Measurements from ENCODE around the gene ETS1. TPM values are rescaled to one million over a fixed set of nuclear protein-coding genes. Genes with fewer than 3 reads are reported as not detected.

Gene ETS1
- total RNA-seq, 1 donor from 2014 or later: 0.54 TPM

DNA sequence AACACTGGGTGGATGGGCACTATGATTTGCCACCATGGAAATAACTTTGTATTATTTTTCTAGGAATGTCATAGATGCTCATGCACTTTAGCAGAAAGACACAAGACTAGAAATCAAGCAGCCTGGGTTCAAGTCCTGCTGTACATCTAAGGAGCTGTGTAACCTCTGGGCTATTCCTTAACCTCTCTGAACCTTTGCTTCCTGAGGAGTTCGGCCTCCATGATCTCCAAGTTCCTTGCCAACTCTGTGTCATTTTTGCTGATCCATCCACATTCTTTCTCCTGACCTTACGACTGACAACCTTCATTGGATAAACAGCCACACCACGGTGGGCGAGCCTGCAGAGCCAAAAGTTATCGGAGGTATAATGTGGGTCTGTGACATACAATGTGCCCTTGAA is 24.1 kb downstream of the ETS1 start:
- peaks cover 4% of the 10 kb centered on the region for H3K4me1 ChIP-seq
- TF ChIP-seq EZH2 (IDR thresholded peaks at IDR 0.05) (no peak), EZH2phosphoT487 (IDR thresholded peaks at IDR 0.05) (no peak), CTCF (IDR thresholded peaks at IDR 0.05) (no peak)
- no peak for DNase-seq (ENCODE audit: low spot score)
- Mint-ChIP-seq H3K27me3 (ENCODE audit: insufficient read depth, low read depth) (peaks cover 5% of the 10 kb centered on the region), H3K36me3 (no peaks in the 10 kb centered on the region), H3K4me1 (peaks cover 5% of the 10 kb centered on the region), H3K9me3 (no peaks in the 10 kb centered on the region), H3K4me3 (no peak overlapping the region), H3K27ac (no peak overlapping the region)
- H3K36me3 ChIP-seq: no peaks in the 10 kb centered on the region
- H4K20me1 ChIP-seq (ENCODE audit: low read depth): no peaks in the 10 kb centered on the region
- H3K27ac ChIP-seq: no peak overlapping the region
- no peak overlapping the region for H3K4me3 ChIP-seq
- no peak overlapping the region for H2AFZ ChIP-seq (replicated peaks)
- H3K27me3 ChIP-seq: no peaks in the 10 kb centered on the region
- no peaks in the 10 kb centered on the region for H3K9me3 ChIP-seq (ENCODE audit: low read depth)
- H3K9ac ChIP-seq: no peak overlapping the region
- no peaks in the 10 kb centered on the region for H3K79me2 ChIP-seq (ENCODE audit: low read depth)
- no peak overlapping the region for H3K4me2 ChIP-seq
- no peaks in the 10 kb centered on the region for H3F3A ChIP-seq (ENCODE audit: low read depth)

DNA sequence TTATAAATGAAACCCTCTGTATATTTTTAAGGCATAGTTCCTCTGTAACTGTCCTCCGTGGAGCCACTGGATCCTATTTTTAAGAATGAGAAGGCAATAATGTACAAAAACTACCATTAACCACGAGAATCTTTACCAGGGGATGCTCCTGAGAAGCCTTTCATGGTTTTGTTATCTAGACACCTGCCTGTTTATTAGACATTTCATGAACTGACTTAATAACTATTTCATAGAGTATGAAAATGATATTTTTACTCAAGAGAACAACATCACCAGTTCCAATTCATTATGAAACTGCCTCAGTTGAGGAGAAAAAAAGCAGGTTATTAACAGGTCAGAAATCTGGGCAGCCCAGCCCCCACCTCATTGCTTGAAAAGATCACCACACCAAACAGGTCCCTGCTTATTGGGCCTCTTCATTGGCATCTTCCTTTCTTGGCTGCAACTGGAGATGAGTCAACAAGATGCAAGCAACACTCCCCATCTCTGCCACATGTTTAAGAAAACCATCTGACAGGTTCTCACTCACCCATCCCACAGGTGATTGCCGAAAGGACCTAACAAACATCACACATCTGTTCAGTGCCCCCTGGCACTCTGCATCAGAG is 27.8 kb downstream of the ETS1 start:
- H3K27ac Mint-ChIP-seq: no peak overlapping the region

DNA sequence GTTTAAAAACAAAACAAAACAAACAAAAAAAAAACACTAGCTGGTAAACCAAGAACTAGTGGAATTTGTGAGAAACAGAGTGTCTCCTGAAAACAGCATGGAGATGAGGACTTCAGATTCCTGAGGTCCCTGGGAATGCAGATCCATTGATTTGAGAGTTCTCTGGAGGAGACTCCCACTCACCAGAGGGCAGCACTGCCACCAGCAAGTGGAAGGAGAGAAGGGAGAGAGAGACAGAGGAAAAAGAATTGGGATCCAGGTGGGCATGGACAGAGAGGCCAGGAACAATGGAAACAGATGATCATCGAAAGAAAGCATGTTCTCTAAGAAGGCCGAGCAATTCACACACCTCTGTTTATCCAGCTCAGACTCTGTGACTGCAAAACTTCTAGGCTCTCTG is 31.8 kb downstream of the ETS1 start:
- Histone ChIP-seq H4K20me1 (ENCODE audit: low read depth) (no peaks in the 10 kb centered on the region), H3K27me3 (peaks cover 33% of the 10 kb centered on the region), H3K79me2 (ENCODE audit: low read depth) (no peaks in the 10 kb centered on the region), H3K9ac (no peak overlapping the region), H3K4me3 (no peak overlapping the region), H3K27ac (no peak overlapping the region), H3K36me3 (no peaks in the 10 kb centered on the region), H3K4me1 (peaks cover 7% of the 10 kb centered on the region), H3K4me2 (no peak overlapping the region), H3F3A (ENCODE audit: low read depth) (no peaks in the 10 kb centered on the region), H2AFZ (replicated peaks) (no peak overlapping the region), H3K9me3 (ENCODE audit: low read depth) (no peaks in the 10 kb centered on the region)
- peak; percentile 46 for TF ChIP-seq CTCF (IDR thresholded peaks at IDR 0.05)
- TF ChIP-seq EZH2 (IDR thresholded peaks at IDR 0.05): no peak
- no peak for TF ChIP-seq EZH2phosphoT487 (IDR thresholded peaks at IDR 0.05)
- no peak overlapping the region for H3K27ac Mint-ChIP-seq
- H3K9me3 Mint-ChIP-seq: no peaks in the 10 kb centered on the region
- peaks cover 5% of the 10 kb centered on the region for H3K27me3 Mint-ChIP-seq (ENCODE audit: insufficient read depth, low read depth)
- H3K4me3 Mint-ChIP-seq: no peak overlapping the region
- H3K36me3 Mint-ChIP-seq: no peaks in the 10 kb centered on the region
- DNase-seq (ENCODE audit: low spot score): peak; percentile 29
- H3K4me1 Mint-ChIP-seq: peaks cover 15% of the 10 kb centered on the region

More for the DNA sequence above, 27.8 kb downstream of the ETS1 start:
- Histone ChIP-seq H3K79me2 (ENCODE audit: low read depth) (no peaks in the 10 kb centered on the region), H4K20me1 (ENCODE audit: low read depth) (no peaks in the 10 kb centered on the region), H3K9me3 (ENCODE audit: low read depth) (no peaks in the 10 kb centered on the region), H3K4me2 (no peak overlapping the region), H3K36me3 (no peaks in the 10 kb centered on the region), H3K27ac (no peak overlapping the region), H3K4me1 (peaks cover 4% of the 10 kb centered on the region), H3K9ac (no peak overlapping the region), H3F3A (ENCODE audit: low read depth) (no peaks in the 10 kb centered on the region), H2AFZ (replicated peaks) (no peak overlapping the region), H3K4me3 (no peak overlapping the region), H3K27me3 (no peaks in the 10 kb centered on the region)
- Mint-ChIP-seq H3K4me1 (no peaks in the 10 kb centered on the region), H3K4me3 (no peak overlapping the region), H3K27me3 (ENCODE audit: insufficient read depth, low read depth) (peaks cover 5% of the 10 kb centered on the region), H3K36me3 (no peaks in the 10 kb centered on the region), H3K9me3 (no peaks in the 10 kb centered on the region)
- DNase-seq (ENCODE audit: low spot score): no peak
- TF ChIP-seq EZH2phosphoT487 (IDR thresholded peaks at IDR 0.05): no peak

GRCh38 chr11:128553662-128554362 is 33.5 kb downstream of the ETS1 start:
- peak; percentile 21 for DNase-seq (ENCODE audit: low spot score)
- no peak for TF ChIP-seq EZH2 (IDR thresholded peaks at IDR 0.05)
- peak; percentile 15 for TF ChIP-seq CTCF (IDR thresholded peaks at IDR 0.05)
- TF ChIP-seq EZH2phosphoT487 (IDR thresholded peaks at IDR 0.05): no peak
- Histone ChIP-seq H3K27ac (no peak overlapping the region), H3K4me3 (no peak overlapping the region), H3K9ac (no peak overlapping the region), H2AFZ (replicated peaks) (no peak overlapping the region), H4K20me1 (ENCODE audit: low read depth) (peaks cover 5% of the 10 kb centered on the region), H3K9me3 (ENCODE audit: low read depth) (no peaks in the 10 kb centered on the region), H3K4me2 (no peak overlapping the region), H3K4me1 (peaks cover 7% of the 10 kb centered on the region), H3K27me3 (peaks cover 51% of the 10 kb centered on the region), H3F3A (ENCODE audit: low read depth) (no peaks in the 10 kb centered on the region), H3K36me3 (no peaks in the 10 kb centered on the region), H3K79me2 (ENCODE audit: low read depth) (no peaks in the 10 kb centered on the region)
- no peak overlapping the region for H3K4me3 Mint-ChIP-seq
- no peak overlapping the region for H3K27ac Mint-ChIP-seq
- no peaks in the 10 kb centered on the region for H3K9me3 Mint-ChIP-seq
- H3K4me1 Mint-ChIP-seq: peaks cover 26% of the 10 kb centered on the region
- H3K36me3 Mint-ChIP-seq: no peaks in the 10 kb centered on the region
- H3K27me3 Mint-ChIP-seq (ENCODE audit: insufficient read depth, low read depth): peaks cover 11% of the 10 kb centered on the region
